HEK293T (cell line): ENCODE data around the gene SIX3.

Experiments used
- ARNT ChIP-seq: fragments of 450-650 bp; IDR thresholded peaks from 2 replicates; pipeline ENCODE4 v1.6.1; 2017; ENCODE audit warnings: mild to moderate bottlenecking
- BHLHE40 ChIP-seq: fragments of 450-650 bp; IDR thresholded peaks from 2 replicates; pipeline ENCODE4 v1.6.1; 2016; ENCODE audit warnings: mild to moderate bottlenecking, moderate library complexity, borderline replicate concordance
- CTBP1 ChIP-seq: fragments of 450-650 bp; IDR thresholded peaks from 2 replicates; pipeline ENCODE4 v1.6.1; 2016; ENCODE audit warnings: borderline replicate concordance
- ELF4 ChIP-seq: fragments of 450-650 bp; IDR thresholded peaks from 2 replicates; pipeline ENCODE4 v1.6.1; 2017; ENCODE audit warnings: antibody characterized with exemption
- FOXK2 ChIP-seq: fragments of 450-650 bp; IDR thresholded peaks from 2 replicates; pipeline ENCODE4 v1.6.1; 2016; ENCODE audit warnings: mild to moderate bottlenecking
- FOXM1 ChIP-seq: fragments of 450-650 bp; IDR thresholded peaks from 2 replicates; pipeline ENCODE4 v1.6.1; 2017; ENCODE audit warnings: mild to moderate bottlenecking, borderline replicate concordance
- L3MBTL2 ChIP-seq: fragments of 450-650 bp; conservative IDR thresholded peaks from 2 replicates; pipeline ENCODE4 v1.6.1; 2016; ENCODE audit warnings: mild to moderate bottlenecking
- LEF1 ChIP-seq: fragments of 450-650 bp; IDR thresholded peaks from 2 replicates; pipeline ENCODE4 v1.6.1; 2017; ENCODE audit warnings: mild to moderate bottlenecking, borderline replicate concordance
- NFRKB ChIP-seq: fragments of 450-650 bp; IDR thresholded peaks from 2 replicates; pipeline ENCODE4 v1.6.1; 2016; ENCODE audit warnings: mild to moderate bottlenecking, moderate library complexity
- PKNOX1 ChIP-seq: fragments of 450-650 bp; IDR thresholded peaks from 2 replicates; pipeline ENCODE4 v1.6.1; 2016
- SP1 ChIP-seq: fragments of 450-650 bp; IDR thresholded peaks from 2 replicates; pipeline ENCODE4 v1.6.1; 2017
- SUZ12 ChIP-seq: fragments of 450-650 bp; IDR thresholded peaks from 2 replicates; pipeline ENCODE4 v1.6.1; 2016; ENCODE audit warnings: mild to moderate bottlenecking
- TARDBP ChIP-seq: fragments of 450-650 bp; IDR thresholded peaks from 2 replicates; pipeline ENCODE4 v1.6.1; 2016

GRCh38 chr2:44946372-44947027 lies 5.0 kb downstream of the SIX3 start:
- TF ChIP-seq L3MBTL2 (no peak), PKNOX1 (no peak), ARNT (no peak), TARDBP (no peak), FOXM1 (no peak), CTBP1 (no peak), LEF1 (no peak), ELF4 (no peak), BHLHE40 (no peak), NFRKB (no peak), SUZ12 (no peak), FOXK2 (no peak), SP1 (no peak)
